MG63 (cell line): ENCODE data around the gene CCER1. TPM values are rescaled to one million over a fixed set of nuclear protein-coding genes. Genes with fewer than 3 reads are reported as not detected.
A peak's percentile ranks its signal among the peaks of the same experiment; 100 is the strongest.

ENCODE experiments used
- DNase-seq: peaks from one replicate; pipeline ENCODE4 v3.0.0-alpha.2; 2020
- H3K27me3 ChIP-seq: fragments of 250-450 bp; sonication (Bioruptor Pico); 2 replicates; pipeline ENCODE4 v1.5.1; 2020; ENCODE audit warnings: mild to moderate bottlenecking, moderate library complexity
- H3K36me3 ChIP-seq: fragments of 250-450 bp; sonication (Bioruptor Pico); 2 replicates; pipeline ENCODE4 v1.5.1; 2020; ENCODE audit warnings: mild to moderate bottlenecking, moderate library complexity
- H3K4me3 ChIP-seq: fragments of 250-450 bp; sonication (Bioruptor Pico); 2 replicates; pipeline ENCODE4 v1.5.1; 2020; ENCODE audit warnings: mild to moderate bottlenecking, moderate library complexity
- H3K9me3 ChIP-seq: fragments of 250-450 bp; sonication (Bioruptor Pico); 2 replicates; pipeline ENCODE4 v1.5.1; 2020; ENCODE audit warnings: mild to moderate bottlenecking, moderate library complexity
- total RNA-seq: library from RNA; depleted of rRNA; stranded (reverse); fragments of >200 nt; shearing (Covaris generic); gene quantifications from 2 replicates; pipeline ENCODE4 v1.2.3, GENCODE V29; 2014; ENCODE audit warnings: low replicate concordance

Gene CCER1
- total RNA-seq, 1 experiment from 2014 or later, result not detected

- H3K9me3 ChIP-seq, result no peaks in the 10 kb centered on the region
- DNase-seq, result no peak
Measured at GRCh38 chr12:90943255-90943654, 11.7 kb downstream of the CCER1 start.

DNA sequence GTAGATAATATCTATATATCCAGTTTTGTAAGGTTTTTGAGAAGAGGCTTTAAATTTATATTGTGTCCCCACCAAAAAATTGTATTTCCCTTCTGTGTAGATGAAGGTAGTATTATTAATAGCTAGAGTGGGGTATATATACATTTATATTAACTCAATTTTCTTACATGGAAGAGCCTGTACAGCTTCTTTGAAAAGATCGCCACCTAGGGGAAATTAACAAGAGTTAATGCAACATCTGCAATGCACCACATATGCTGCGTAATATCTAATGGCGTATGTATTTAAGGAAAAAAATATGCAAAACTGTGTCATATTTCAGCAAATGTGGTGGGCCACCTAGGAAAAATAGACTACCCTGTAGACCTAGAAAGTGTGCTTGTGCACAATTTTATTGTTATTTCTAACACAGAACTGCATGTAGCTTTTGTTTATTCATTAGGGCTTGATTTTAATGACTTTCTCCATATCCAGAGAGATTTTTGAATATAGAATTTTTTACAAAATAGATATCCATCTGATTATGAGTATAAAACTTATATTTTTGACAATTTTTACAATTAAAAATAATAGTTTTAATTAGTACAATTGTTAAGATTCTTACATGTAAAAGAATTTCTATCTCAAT, 14.0 kb downstream of the CCER1 start:
- H3K27me3 ChIP-seq, result no peaks in the 10 kb centered on the region
- no peaks in the 10 kb centered on the region for H3K9me3 ChIP-seq
- DNase-seq, result no peak
- H3K36me3 ChIP-seq, result no peaks in the 10 kb centered on the region
- no peak overlapping the region for H3K4me3 ChIP-seq

More at GRCh38 chr12:90943255-90943654, 11.7 kb downstream of the CCER1 start:
- no peaks in the 10 kb centered on the region for H3K36me3 ChIP-seq
- no peaks in the 10 kb centered on the region for H3K27me3 ChIP-seq
- H3K4me3 ChIP-seq, result no peak overlapping the region

DNA sequence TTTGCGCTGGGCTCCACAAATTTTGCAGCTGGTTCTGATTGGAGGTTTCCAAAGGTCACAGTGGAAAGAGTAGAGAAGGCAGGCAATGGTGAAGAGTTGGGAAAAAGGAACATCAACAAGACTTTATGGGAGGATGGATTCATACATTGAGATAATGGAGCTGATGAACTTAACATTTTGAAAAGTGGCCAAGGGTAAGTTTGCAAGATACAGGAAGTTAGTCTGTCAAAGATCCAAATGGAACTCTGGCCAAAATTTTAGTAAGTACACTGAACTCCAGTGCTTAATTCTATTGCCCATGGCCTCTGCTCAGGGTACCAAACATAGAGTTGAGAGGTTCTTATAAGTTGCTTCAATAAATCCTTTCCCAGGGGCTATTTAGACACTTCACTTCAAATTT, 15.6 kb downstream of the CCER1 start:
- no peak for DNase-seq
- H3K36me3 ChIP-seq, result no peaks in the 10 kb centered on the region
- H3K4me3 ChIP-seq, result no peak overlapping the region
- no peaks in the 10 kb centered on the region for H3K9me3 ChIP-seq
- no peaks in the 10 kb centered on the region for H3K27me3 ChIP-seq

GRCh38 chr12:90938451-90938850, 16.5 kb downstream of the CCER1 start:
- H3K9me3 ChIP-seq, result no peaks in the 10 kb centered on the region
- no peaks in the 10 kb centered on the region for H3K27me3 ChIP-seq
- no peak overlapping the region for H3K4me3 ChIP-seq
- no peaks in the 10 kb centered on the region for H3K36me3 ChIP-seq
- no peak for DNase-seq

GRCh38 chr12:90937651-90938050, 17.3 kb downstream of the CCER1 start:
- Histone ChIP-seq H3K4me3 (no peak overlapping the region), H3K9me3 (no peaks in the 10 kb centered on the region), H3K36me3 (no peaks in the 10 kb centered on the region), H3K27me3 (no peaks in the 10 kb centered on the region)
- DNase-seq, result no peak

GRCh38 chr12:90936230-90937005, 18.6 kb downstream of the CCER1 start:
- Histone ChIP-seq H3K9me3 (no peaks in the 10 kb centered on the region), H3K27me3 (no peaks in the 10 kb centered on the region), H3K36me3 (no peaks in the 10 kb centered on the region), H3K4me3 (no peak overlapping the region)
- no peak for DNase-seq

GRCh38 chr12:90925562-90925961, 29.4 kb downstream of the CCER1 start:
- Histone ChIP-seq H3K4me3 (no peak overlapping the region), H3K27me3 (no peaks in the 10 kb centered on the region), H3K9me3 (no peaks in the 10 kb centered on the region), H3K36me3 (no peaks in the 10 kb centered on the region)
- DNase-seq, result no peak

- DNase-seq, result no peak
- H3K4me3 ChIP-seq, result no peak overlapping the region
- H3K27me3 ChIP-seq, result no peaks in the 10 kb centered on the region
- no peaks in the 10 kb centered on the region for H3K36me3 ChIP-seq
- no peaks in the 10 kb centered on the region for H3K9me3 ChIP-seq
Measured at GRCh38 chr12:90924406-90924805, 30.6 kb downstream of the CCER1 start.

DNA sequence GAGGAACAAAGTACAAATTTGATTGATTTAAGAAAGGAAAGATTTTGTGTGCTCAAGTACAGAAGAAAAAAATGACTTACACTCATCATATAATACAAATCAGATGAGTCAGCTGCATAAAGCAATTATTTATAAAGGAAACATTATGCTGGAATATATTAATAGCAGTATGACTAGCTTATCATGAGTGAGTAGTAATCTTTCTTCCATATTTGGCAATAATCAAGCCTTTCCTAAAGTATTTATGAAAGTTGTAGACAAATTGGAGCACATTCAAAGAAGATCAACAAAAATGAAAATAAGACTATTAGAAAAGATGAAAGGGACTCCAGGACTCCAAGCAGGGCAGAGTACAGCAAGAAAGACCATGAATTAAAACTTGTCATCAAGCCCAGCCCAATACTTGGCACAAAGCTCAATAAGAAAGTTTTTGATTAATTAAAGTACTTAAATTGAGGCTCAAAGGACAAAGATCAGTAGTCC, 32.8 kb downstream of the CCER1 start:
- no peaks in the 10 kb centered on the region for H3K9me3 ChIP-seq
- no peaks in the 10 kb centered on the region for H3K36me3 ChIP-seq
- no peak overlapping the region for H3K4me3 ChIP-seq
- H3K27me3 ChIP-seq, result no peaks in the 10 kb centered on the region
- DNase-seq, result no peak

DNA sequence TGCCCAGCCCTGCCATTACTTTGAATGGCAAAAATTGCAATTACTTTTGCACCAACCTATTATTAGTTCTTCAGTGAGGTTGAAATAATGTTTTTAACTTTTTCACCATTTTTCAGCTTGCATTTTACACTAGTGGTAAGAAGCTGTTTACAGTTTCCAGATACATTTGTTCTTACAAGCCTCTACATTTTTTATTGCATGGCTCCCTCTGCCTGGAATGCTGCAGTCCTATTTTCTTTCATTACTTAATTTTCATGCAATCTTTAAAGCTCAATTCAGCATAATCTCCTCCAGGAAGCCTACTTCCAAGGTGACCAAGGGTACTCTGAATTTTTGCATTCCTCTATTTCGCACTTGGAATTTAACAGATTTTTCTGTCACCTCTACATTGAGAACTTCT, 33.4 kb downstream of the CCER1 start:
- Histone ChIP-seq H3K27me3 (no peaks in the 10 kb centered on the region), H3K36me3 (no peaks in the 10 kb centered on the region), H3K4me3 (no peak overlapping the region), H3K9me3 (no peaks in the 10 kb centered on the region)
- DNase-seq, result no peak

DNA sequence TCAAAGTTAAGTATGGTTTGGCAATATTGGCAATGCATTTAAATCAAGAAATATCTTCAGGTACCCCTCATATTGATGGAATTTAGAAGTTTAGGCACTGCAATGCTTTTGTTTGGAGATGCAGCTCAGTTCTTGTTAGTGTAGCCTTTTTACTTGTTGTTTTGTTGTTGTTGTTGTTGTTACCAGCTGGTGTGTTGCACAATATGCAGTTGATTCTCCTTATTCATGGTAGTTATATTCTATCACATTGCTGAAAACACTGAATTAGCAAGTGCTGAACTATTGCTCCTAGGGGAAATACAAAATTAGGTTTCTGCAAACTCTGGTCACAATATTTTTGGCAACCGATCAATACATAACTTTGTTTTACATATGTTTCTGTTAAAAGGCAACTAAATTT, 34.8 kb downstream of the CCER1 start:
- DNase-seq, result no peak
- H3K27me3 ChIP-seq, result no peaks in the 10 kb centered on the region
- H3K36me3 ChIP-seq, result no peaks in the 10 kb centered on the region
- no peak overlapping the region for H3K4me3 ChIP-seq
- no peaks in the 10 kb centered on the region for H3K9me3 ChIP-seq

DNA sequence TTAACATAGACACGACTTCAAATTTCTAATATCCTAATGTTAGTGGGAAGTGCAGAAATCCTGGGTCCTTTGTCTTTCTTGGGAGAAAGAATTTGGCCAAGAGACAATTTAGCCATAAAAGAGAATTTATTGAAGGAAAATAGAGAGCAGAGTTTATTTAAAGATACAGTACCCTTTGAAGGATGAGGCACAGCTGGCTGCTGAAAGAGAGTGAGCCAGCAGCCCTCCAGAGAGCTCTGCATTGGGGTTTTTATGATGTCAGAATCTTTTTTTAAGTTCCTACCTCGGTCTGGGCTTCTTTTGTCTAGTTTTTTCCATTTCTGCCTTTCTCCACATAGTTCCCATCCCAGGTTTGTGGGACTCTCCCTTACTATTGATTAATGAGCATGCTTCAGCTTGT, 37.5 kb downstream of the CCER1 start:
- Histone ChIP-seq H3K9me3 (no peaks in the 10 kb centered on the region), H3K27me3 (no peaks in the 10 kb centered on the region), H3K36me3 (no peaks in the 10 kb centered on the region), H3K4me3 (no peak overlapping the region)
- DNase-seq, result no peak

GRCh38 chr12:90916516-90916915, 38.5 kb downstream of the CCER1 start:
- H3K4me3 ChIP-seq, result no peak overlapping the region

DNA sequence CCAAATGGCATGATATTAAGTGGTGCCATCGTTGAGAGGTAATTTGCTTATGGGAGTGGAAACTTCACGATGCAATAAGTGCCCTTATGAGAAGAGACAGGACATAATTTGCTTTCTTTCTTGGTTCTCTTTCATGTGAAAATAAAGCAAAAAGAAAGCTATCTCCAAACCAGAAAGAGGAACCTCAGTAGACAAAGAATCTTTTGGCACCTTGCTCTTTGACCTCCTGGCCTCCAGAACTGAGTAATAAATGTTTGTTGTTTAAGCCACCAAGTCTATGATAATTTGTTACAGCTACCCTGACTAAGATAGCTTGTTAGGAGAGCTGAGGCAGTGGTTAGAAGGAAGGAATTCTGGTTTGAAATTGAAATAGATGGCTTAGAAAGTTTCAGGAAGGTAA, 39.6 kb downstream of the CCER1 start:
- no peak overlapping the region for H3K4me3 ChIP-seq
- H3K36me3 ChIP-seq, result no peaks in the 10 kb centered on the region
- no peaks in the 10 kb centered on the region for H3K27me3 ChIP-seq
- no peaks in the 10 kb centered on the region for H3K9me3 ChIP-seq
- DNase-seq, result no peak

More at GRCh38 chr12:90916516-90916915, 38.5 kb downstream of the CCER1 start:
- no peaks in the 10 kb centered on the region for H3K27me3 ChIP-seq
- H3K36me3 ChIP-seq, result no peaks in the 10 kb centered on the region
- H3K9me3 ChIP-seq, result no peaks in the 10 kb centered on the region
- no peak for DNase-seq

DNA sequence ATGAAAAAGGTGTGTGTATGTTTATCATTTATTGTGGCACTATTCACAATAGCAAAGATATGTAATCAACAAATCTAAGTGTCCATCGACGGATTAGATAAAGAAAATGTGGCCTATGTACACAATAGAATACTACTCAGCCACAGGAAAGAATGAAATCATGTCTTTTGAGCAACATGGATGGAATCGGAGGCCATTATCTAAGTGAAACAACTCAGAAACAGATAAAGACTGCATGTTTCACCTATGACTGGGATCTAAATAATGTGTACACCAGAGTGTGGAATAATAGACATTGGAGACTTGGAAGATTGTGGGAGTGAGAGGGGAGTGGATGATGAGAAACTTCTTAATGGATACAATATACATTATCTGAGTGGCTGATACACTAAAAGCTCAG, 44.0 kb downstream of the CCER1 start:
- Histone ChIP-seq H3K4me3 (no peak overlapping the region), H3K36me3 (no peaks in the 10 kb centered on the region), H3K27me3 (no peaks in the 10 kb centered on the region), H3K9me3 (no peaks in the 10 kb centered on the region)
- no peak for DNase-seq

DNA sequence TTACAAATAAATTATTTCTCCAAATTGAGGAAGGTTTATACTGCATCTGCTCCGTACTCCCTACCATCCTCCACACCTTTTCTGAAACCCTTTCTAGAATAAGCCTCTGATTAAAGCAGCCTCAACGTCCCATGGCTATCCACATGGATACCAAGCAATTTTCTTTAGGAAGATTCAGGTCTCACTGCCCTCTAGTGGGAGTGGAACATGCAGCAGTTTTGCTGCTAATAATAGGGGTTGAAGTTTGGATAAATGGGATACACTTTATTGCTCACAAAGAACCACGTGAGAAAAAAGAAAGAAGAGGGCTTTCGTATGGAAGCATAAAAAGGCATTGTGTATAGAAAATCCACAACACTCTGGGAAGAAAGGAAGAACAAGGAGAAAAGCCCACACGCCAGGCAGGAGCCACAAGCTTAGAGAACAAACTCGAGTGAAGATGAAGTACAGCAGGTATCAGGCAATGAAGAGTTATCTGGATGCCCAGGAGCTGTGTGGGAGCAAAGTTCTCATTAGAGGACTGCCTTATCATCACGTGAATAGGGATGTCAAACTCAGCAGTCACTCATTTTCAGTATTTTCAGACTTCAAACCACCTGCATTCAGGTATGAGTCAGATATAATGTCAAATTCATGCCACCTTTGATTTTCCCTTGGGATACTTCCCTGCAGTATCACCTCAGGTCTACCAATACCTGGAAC, 45.8 kb downstream of the CCER1 start:
- no peak overlapping the region for H3K4me3 ChIP-seq
- no peaks in the 10 kb centered on the region for H3K9me3 ChIP-seq
- no peak for DNase-seq
- H3K27me3 ChIP-seq, result no peaks in the 10 kb centered on the region
- no peaks in the 10 kb centered on the region for H3K36me3 ChIP-seq

DNA sequence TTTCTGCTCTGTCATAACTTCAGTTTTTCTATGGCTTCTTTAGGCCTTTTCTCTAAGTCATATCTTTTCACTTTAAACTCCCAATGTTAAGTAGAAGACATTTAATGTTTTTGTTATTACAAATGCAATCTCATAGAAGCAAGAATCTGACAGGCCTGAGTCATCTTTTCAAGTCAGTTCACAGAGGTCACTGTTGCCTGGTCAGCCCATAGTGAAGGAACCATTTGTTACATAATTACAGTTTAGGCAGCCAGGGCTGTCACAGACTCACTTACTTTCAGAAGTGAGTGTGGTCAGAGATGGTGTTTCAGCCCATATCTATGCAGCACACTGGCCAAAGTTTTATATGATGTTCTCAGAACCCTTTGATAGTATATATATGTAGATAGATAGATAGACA, 46.5 kb downstream of the CCER1 start:
- Histone ChIP-seq H3K9me3 (no peaks in the 10 kb centered on the region), H3K4me3 (no peak overlapping the region), H3K27me3 (no peaks in the 10 kb centered on the region), H3K36me3 (no peaks in the 10 kb centered on the region)
- DNase-seq, result peak; percentile 27
